GM12864 (cell line): ENCODE measurements around the gene PTPRM.

Source experiments
- DNase-seq: peaks from one replicate; pipeline ENCODE4 v3.0.0-alpha.2; 2011; ENCODE audit warnings: low read depth
- H3K4me3 ChIP-seq: 2 replicates; pipeline ENCODE4 v1.5.1; 2011; ENCODE audit warnings: mild to moderate bottlenecking, low read depth, low read length, control low read depth
- TF ChIP-seq, protein P1 (sequence below): IDR thresholded peaks from 2 replicates; pipeline ENCODE4 v1.5.1; 2011; ENCODE audit warnings: low read depth, mild to moderate bottlenecking, moderate library complexity, low read length, control low read depth, inconsistent platforms; ENCODE audit errors: missing control alignments

PTPRM gene

DNA sequence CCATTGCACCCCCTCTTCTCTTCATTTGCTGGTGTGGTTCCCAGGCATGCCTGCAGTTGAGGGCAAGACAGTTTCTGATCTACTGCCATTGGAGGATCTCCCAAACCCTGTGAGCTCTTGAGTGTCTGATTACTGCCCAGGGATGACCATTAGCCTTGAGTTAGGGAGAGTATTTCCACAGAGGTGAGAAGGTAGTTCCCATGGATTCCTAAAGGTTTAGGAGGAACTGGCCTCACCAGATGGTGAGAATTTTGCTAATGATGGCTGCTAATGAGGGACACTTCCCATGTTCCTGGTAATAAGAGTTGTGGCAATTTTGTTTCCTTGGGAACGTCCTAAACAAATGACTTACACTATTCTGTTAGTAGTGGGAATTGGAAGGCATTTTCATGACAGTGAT, 42.5 kb downstream of the PTPRM start:
- no peak overlapping the region for H3K4me3 ChIP-seq
- no peak for DNase-seq
- TF ChIP-seq, protein P1, sequence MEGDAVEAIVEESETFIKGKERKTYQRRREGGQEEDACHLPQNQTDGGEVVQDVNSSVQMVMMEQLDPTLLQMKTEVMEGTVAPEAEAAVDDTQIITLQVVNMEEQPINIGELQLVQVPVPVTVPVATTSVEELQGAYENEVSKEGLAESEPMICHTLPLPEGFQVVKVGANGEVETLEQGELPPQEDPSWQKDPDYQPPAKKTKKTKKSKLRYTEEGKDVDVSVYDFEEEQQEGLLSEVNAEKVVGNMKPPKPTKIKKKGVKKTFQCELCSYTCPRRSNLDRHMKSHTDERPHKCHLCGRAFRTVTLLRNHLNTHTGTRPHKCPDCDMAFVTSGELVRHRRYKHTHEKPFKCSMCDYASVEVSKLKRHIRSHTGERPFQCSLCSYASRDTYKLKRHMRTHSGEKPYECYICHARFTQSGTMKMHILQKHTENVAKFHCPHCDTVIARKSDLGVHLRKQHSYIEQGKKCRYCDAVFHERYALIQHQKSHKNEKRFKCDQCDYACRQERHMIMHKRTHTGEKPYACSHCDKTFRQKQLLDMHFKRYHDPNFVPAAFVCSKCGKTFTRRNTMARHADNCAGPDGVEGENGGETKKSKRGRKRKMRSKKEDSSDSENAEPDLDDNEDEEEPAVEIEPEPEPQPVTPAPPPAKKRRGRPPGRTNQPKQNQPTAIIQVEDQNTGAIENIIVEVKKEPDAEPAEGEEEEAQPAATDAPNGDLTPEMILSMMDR, result no peak

DNA sequence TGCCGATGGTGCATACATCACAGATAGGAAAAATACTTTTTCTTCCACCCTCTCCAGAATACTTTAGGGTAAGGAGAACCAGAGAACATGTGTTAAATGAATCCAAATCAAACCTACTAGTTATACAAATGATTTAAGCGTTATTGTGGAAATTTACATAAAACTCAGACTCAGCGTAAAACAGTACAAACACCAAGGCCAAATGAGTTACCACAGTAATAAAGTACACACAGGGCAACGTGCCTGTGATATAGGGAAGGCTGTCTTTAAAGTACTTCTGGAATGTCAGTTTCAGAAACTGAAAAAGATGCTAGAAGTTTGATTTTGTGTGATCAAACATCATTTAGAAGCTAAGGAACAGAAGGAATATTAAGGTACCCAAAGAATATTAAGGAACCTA, 46.9 kb downstream of the PTPRM start:
- no peak for DNase-seq
- TF ChIP-seq, protein P1, result no peak
- no peak overlapping the region for H3K4me3 ChIP-seq

DNA sequence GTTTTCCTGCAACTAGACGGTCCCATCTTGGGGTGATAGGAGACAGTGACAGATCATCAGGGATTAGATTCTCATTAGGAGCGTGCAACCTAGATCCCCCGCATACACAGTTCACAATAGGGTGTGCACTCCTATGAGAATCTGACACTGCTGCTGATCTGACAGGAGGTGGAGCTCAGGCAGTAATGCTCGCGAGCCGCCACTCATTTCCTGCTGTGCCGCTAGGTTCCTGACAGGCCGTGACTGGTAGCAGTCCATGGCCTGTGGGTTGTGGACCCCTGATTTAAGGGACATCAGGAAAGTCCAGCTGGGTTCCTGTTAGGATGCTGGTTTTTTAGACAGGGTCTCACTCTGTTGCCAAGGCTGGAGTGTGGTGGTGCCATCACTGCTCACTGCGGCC, 48.7 kb downstream of the PTPRM start:
- no peak for DNase-seq
- TF ChIP-seq, protein P1, result no peak
- H3K4me3 ChIP-seq, result no peak overlapping the region

DNA sequence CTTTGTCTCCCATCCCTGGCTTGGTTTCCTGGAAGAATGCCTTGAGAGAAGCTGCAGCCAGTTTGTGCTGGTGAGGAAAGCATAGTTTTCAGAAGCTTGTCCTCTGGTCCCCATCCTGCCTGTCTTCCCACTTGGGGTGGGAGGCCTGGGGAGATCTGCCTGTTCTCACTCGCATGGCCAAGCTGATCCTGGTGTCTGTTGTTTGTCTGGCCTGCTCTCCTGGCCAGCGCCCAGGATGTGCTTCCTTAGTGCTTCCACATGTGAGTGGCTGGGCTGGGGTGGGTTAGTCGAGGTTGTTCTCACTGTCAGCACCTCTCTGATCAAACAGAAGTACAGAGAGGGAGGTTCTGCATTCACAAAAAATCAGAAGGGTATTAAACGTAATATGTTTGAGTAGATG, 49.5 kb downstream of the PTPRM start:
- TF ChIP-seq, protein P1, result no peak
- H3K4me3 ChIP-seq, result no peak overlapping the region
- no peak for DNase-seq

DNA sequence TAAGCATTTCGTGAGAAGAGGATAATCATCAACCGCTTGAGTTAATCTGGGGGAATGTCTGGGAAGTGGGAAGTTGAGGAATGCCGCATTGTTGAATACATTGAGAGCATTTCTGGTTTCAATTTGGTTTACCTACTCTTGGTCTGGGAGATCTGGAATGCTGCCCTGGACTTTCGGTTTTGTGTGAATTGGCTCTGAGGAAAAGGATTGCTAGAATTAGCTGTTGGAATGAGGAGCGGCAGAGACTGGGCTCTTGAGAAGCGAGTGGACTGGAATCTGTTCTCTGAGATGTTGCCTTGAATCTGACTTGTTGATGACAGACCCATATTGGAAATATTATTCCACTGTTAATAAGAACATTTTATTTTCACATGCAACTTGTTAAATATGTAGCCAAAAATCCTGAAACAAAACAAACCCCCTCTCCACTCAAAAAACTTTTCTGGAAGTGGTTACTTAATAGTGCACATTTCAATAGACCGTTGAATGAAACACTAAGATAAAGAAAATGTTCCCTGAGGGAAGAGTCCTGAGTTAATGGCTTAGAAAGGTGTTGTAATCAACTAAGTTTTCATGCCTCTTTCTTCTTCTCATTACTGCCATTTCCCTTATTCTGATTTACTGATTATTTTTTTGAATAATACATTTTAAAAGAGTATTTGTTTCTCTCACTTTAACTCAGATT, 50.8 kb downstream of the PTPRM start:
- DNase-seq, result no peak
- no peak overlapping the region for H3K4me3 ChIP-seq
- TF ChIP-seq, protein P1, result no peak

DNA sequence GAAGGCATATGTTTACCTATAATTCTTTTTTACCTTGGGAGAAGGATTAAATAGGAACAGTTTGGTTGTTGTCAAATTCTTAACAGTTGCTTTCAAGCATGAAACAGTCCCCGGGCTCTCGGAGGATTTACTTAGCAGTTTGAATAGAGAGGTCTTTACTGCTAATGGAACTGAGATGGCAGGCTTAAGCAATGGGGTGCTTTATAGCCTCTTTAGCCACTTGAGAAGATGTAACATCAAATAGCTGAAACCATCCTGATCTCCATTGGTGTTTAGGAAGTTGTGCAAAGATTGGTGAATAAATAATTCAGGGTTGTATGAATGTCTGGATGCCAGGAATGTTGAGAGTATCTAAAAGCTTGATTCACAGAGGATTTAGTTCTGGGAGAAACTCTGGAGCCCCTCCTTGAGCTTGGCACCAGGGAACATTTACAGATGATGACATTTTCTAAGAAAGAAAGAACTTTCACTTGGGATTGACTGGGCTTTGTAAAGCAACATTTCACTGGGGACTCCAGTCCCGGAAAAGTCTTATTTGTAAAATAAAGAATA, 51.9 kb downstream of the PTPRM start:
- no peak for DNase-seq
- TF ChIP-seq, protein P1, result no peak
- no peak overlapping the region for H3K4me3 ChIP-seq

DNA sequence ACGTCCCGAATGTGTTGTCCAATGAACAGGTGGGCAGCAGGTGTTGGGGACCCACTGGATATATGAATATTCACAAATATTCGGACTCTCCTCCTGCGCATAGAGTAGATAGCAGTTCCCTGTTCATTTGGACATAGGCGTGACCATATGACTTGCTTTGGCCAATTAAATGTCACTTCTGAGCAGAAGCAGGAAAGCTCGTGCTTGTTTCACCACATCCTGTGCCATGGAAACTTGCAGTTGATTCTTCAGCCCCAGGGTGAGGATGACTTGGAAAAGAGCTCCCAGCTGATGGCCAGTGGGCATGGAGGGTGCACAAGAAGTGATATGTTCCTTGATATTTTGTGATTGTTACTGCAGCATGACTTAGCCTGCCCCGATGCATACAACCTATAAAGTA, 52.6 kb downstream of the PTPRM start:
- H3K4me3 ChIP-seq, result no peak overlapping the region
- TF ChIP-seq, protein P1, result no peak
- no peak for DNase-seq
